CD4-positive, alpha-beta T cell treated with Interleukin-6 at 100 ng/mL for 8 hours (primary cell): ENCODE data around the gene USP21.

ENCODE experiments used
- DNase-seq: peaks from one replicate; pipeline ENCODE4 v3.0.0-alpha.2; 2020; ENCODE audit warnings: mixed read lengths, low spot score

USP21 gene

GRCh38 chr1:161193561-161194235 is 34.4 kb downstream of the USP21 start:
- no peak for DNase-seq

DNA sequence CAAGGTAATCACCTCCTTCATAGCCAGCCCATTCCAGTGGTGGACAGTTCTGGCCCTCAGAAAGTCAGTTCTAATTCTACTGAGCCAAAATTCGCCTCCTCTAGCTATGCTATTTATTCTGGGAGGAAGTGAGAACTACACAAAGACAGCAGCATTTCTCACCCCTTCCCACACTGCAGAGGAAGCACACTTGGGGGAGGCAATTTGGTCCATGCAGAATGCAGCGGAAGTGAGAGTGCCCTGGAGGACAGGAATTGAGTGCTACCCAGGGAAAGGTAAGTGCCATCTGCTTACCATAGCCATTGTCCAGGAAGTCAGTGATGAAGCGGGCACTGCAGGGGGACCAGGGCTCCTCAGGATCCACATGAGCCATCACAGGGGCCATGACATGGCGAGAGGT is 35.9 kb downstream of the USP21 start:
- DNase-seq: no peak

DNA sequence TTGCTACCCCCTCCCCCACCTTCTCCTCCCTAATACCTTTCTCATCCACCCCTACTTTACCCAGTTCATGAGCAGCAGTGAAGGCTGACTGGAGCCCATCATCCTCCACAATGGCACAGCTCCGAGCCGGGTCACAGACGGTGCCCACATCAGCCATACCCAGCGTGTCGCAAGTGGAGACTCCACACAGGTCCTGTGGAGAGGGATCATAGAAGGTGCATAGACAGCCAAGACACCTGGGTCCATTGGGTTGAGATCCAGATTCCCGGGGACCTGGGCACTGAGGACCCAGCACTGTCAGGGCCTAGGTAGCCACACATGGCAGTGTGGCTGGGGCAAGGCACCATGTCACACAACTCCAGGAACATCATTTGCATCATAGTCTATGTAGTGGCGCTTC is 36.8 kb downstream of the USP21 start:
- DNase-seq: no peak

DNA sequence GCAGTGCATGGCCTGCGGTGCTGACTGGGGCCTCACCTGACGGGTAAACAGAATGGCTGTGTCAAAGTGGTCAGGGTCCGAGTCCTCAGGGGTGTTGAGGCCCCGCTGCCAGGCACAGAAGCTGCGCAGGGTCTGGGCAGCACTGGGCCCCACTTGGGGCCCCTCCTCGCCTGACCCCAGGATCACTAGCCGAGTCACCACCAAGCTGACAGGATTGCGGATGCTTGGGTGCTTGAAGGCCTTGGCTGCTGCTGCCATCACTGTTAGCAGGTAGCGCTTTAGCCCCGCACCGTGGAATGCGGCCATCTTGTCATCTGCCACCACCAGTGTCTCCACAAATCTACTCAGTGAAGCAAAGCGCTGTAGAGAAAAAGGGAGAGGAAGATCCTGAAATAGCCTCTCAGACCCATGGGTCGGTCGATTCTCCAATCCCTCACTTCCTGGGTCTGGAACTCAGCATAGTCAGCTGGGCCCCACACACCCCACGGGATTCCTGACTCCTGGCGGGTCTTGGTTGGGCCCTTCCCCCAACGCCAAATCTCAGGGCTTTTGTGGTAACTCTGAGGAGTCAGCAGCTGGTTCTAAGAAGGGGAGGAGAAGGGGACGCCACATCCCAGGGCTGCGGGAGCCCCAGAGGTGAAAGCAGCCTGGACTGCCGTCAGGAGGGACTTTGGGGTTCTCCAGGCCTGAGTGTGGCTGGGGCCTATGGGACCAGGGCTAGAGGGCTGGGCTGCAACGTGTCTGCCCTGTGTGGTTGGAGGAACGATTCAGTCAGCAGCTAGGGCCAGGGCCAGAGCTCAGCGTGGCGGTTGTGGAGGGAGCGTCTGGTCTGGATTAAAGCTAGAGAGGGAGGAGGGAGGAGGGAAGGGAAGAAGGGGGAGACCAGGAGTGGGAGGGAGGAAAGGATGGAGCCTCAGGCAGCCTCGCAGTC is 37.5 kb downstream of the USP21 start:
- DNase-seq: no peak

- DNase-seq: no peak
These were observed 38.4 kb downstream of the USP21 start for GRCh38 chr1:161197560-161198193.

GRCh38 chr1:161198194-161198896 is 39.0 kb downstream of the USP21 start:
- DNase-seq: no peak

DNA sequence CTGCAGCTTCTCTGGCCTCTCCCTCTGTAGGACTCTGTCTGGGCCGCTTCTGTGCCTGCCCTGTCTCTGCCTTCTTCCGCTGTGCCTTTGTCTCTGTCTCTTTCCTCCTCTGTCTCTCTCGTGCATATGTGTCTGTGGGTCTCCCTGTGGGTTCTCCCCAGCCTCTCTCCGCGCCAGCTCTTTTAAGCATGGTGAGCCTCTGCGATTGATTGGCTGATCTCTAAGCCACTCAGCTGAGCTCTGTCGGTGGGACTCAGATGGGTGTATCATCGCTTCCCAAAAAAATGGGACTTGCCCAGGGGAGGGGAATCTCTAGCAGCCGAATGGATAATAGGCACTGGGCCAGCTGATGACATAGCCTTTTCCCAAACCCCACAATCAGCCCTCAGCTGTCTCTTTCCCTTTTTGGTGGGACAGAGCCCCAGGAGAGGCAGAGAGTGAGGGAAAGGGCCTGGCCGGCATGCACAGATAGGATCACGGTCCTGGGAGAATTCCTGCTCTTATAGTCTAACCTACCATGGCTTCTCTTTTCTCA is 39.7 kb downstream of the USP21 start, which contains the start of gene ADAMTS4:
ADAMTS4 (minus strand) TSS at position 158 of the 535 bp plus-strand sequence. CDS start 427 bp downstream, outside the sequence.
- no peak for DNase-seq

GRCh38 chr1:161199506-161200139 is 40.3 kb downstream of the USP21 start:
- no peak for DNase-seq

DNA sequence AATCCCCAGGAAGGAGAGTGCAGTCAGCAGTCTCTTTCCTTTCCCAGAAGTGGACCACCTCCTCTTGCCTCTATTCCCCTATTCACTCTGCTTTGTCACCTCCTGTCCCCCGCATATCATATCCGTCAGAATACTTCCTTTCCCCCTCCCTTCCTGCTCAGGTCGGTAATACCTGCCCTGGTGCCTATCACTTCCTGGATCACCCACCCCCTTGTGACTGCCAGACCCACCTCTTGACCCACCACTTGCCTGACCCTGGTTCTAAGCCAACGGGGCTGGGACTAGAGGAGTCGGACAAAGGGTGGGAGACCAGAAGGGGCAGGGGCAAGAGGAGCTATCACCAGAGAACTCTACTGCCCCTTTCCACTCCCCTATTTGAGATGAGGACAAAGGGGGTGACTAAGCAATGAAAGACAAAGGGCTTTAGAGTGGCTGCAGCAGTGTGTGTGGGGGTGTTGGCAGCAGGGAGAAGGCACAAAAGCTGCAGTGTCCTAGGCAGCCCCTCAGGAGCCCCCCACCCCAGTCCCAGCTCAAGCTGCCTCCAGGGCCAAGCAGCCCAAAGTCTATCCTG is 41.2 kb downstream of the USP21 start:
- DNase-seq: no peak

DNA sequence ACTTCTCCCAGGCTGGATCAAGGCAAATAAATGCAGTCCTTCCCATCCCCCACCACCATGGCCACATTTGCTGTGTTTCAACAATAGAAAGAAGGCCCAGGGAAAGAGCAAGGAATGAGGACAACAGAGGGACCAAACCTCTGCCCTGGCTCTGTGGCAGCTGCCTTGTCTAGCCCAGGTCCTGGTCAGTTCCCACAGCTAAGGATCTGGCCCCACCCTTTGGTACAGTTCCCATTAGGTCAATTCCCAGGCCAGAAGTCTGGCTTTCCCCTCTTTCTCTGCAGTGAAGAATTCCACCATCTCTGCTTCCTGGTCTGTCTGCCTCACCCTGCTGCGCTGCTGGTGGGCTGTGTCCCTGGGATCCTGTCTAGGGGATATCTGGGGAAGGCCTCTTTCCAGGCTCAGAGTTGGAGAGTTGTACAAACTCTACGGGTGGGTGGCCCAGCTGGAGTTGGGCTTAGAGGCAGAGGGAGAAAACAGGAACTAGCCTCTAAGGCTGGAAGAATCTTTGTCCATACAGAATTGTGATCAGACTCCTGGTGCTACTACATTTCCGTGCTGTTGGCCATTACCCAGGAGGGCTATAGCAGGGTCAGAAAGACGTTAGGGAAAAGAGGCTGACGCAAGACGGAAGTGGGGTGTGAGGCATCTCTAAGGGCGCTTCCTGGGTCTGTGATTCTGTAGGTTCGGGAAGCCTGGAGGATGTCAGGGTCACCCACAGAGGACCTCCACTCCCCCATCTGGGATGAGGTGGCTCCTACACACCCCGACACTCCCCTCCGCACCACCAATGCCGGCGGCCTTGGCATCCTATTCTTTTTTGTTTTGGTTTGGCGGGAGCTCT is 41.9 kb downstream of the USP21 start:
- DNase-seq: no peak

GRCh38 chr1:161201836-161202712 is 42.8 kb downstream of the USP21 start, which contains the start of gene NDUFS2:
Gene NDUFS2, plus strand, starts transcription at chr1:161202367. Its CDS starts 19 bp downstream, at chr1:161202386.
- DNase-seq: peak; percentile 97

GRCh38 chr1:161206411-161207140 is 47.3 kb downstream of the USP21 start:
- no peak for DNase-seq

DNA sequence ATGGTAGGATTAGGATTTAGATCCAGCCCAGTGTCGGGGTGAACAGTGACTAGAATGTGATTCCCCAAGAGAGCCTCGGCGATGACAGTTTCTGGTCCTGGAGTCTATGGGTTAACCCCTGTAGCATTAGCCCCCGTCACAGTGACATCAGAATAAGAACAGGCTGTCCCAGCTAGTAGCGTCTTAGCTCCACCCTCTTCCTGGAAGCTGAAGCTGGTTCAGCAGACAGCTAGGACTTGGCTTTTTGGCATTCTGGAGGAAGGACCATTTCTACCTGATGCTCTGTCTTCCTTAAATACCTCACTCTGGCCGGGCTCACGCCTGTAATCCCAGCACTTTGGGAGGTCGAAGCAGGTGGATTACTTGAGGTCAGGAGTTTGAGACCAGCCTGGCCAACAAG is 47.9 kb downstream of the USP21 start:
- DNase-seq: no peak

DNA sequence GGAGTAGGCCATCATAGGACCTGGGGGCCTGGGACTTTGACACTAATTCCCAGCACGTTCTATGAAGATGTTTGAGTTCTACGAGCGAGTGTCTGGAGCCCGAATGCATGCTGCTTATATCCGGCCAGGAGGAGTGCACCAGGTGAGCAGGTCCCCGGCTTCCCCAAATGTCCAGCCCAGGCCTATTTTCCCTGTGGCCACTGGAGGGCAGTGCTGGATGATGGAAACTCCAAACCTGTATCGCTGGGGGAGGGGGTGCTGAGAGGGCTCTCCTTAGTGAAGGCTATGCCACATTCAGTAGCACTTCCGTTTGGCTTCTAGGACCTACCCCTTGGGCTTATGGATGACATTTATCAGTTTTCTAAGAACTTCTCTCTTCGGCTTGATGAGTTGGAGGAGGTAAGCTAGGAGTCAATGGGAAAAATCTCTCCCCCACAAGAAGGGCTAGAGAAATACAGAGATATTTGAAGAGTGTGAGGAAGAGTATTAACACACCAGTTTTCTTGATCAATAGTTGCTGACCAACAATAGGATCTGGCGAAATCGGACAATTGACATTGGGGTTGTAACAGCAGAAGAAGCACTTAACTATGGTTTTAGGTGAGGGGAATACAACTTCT is 50.6 kb downstream of the USP21 start:
- DNase-seq: peak; percentile 69

GRCh38 chr1:161214369-161214768 is 55.1 kb downstream of the USP21 start:
- DNase-seq: no peak

GRCh38 chr1:161215076-161215475 is 55.8 kb downstream of the USP21 start, which contains the start of gene FCER1G:
Gene FCER1G, plus strand, starts transcription at chr1:161215295. Its CDS starts 27 bp downstream, at chr1:161215322.
- DNase-seq: no peak
